ENCODE data around the gene NHSL1. TPM values are rescaled to one million over a fixed set of nuclear protein-coding genes. Genes with fewer than 3 reads are reported as not detected.

NHSL1 gene
- total and polyA plus RNA-seq, 2 of the 8 experiments (the other 6 are each of a cell fraction or from before 2014, with no cell fraction given) = 7.2 to 32.4 TPM

GRCh38 chr6:138465007-138465645 lies 34.2 kb downstream of the NHSL1 start (continued):
- no peak for TF ChIP-seq NRF1 (IDR thresholded peaks at IDR 0.05; ENCODE audit: low read depth, low read length)
- TF ChIP-seq CBX8 (IDR thresholded peaks at IDR 0.05; ENCODE audit: borderline replicate concordance, low read depth, low read length) = no peak
- no peak for TF ChIP-seq SP4 (IDR thresholded peaks at IDR 0.05; ENCODE audit: low read length)
- no peak for TF ChIP-seq CHD1 (IDR thresholded peaks at IDR 0.05; ENCODE audit: low read depth, low read length)
